Measurements from ENCODE around the gene ARHGEF2.

ARHGEF2 gene

GRCh38 chr1:155971910-155972809, 6.2 kb downstream of the ARHGEF2 start:
- H3F3A ChIP-seq (ENCODE audit: control insufficient read depth, insufficient read depth) = no peaks in the 10 kb centered on the region
- H3K4me1 ChIP-seq (ENCODE audit: control insufficient read depth, low read length) = peaks cover 71% of the 10 kb centered on the region
- peak overlapping the region; percentile 8 for H3K4me3 ChIP-seq (ENCODE audit: low read length)
- peaks cover 81% of the 10 kb centered on the region for H3K36me3 ChIP-seq (ENCODE audit: control insufficient read depth, low read length)
- H3K79me2 ChIP-seq (ENCODE audit: control insufficient read depth, low read length) = peaks cover 100% of the 10 kb centered on the region
- H3K27me3 ChIP-seq (ENCODE audit: control insufficient read depth, low read length) = no peaks in the 10 kb centered on the region
- H3K27ac ChIP-seq (ENCODE audit: low read depth, low read length) = no peak overlapping the region
- H4K20me1 ChIP-seq (ENCODE audit: control insufficient read depth, insufficient read depth, low read depth, low read length) = peaks cover 21% of the 10 kb centered on the region
- no peaks in the 10 kb centered on the region for H3K9me3 ChIP-seq (ENCODE audit: control insufficient read depth, insufficient read depth, low read length)
- TF ChIP-seq EZH2phosphoT487 (IDR thresholded peaks at IDR 0.05; ENCODE audit: borderline replicate concordance, low read length) (no peak), CTCF (IDR thresholded peaks at IDR 0.05; ENCODE audit: low read depth, low read length, poor library complexity, severe bottlenecking) (no peak)
- H3K9me2 ChIP-seq (replicated peaks; ENCODE audit: control insufficient read depth, low read length) = no peaks in the 10 kb centered on the region
- H3K4me2 ChIP-seq (ENCODE audit: low read length) = peak overlapping the region; percentile 35

GRCh38 chr1:155970531-155971167, 7.7 kb downstream of the ARHGEF2 start:
- Histone ChIP-seq H3K36me3 (ENCODE audit: control insufficient read depth, low read length) (peaks cover 87% of the 10 kb centered on the region), H3K4me1 (ENCODE audit: control insufficient read depth, low read length) (peaks cover 56% of the 10 kb centered on the region), H3K9me3 (ENCODE audit: control insufficient read depth, insufficient read depth, low read length) (no peaks in the 10 kb centered on the region), H3K4me3 (ENCODE audit: low read length) (peak overlapping the region; percentile 26), H3K9me2 (replicated peaks; ENCODE audit: control insufficient read depth, low read length) (no peaks in the 10 kb centered on the region), H3K4me2 (ENCODE audit: low read length) (peak overlapping the region; percentile 46), H3K27me3 (ENCODE audit: control insufficient read depth, low read length) (no peaks in the 10 kb centered on the region), H3K27ac (ENCODE audit: low read depth, low read length) (peak overlapping the region; percentile 44), H3K79me2 (ENCODE audit: control insufficient read depth, low read length) (peaks cover 88% of the 10 kb centered on the region), H4K20me1 (ENCODE audit: control insufficient read depth, insufficient read depth, low read depth, low read length) (peaks cover 17% of the 10 kb centered on the region), H3F3A (ENCODE audit: control insufficient read depth, insufficient read depth) (no peaks in the 10 kb centered on the region)
- TF ChIP-seq EZH2phosphoT487 (IDR thresholded peaks at IDR 0.05; ENCODE audit: borderline replicate concordance, low read length) (no peak), CTCF (IDR thresholded peaks at IDR 0.05; ENCODE audit: low read depth, low read length, poor library complexity, severe bottlenecking) (no peak)

GRCh38 chr1:155969377-155969791, 9.0 kb downstream of the ARHGEF2 start:
- Histone ChIP-seq H3K27ac (ENCODE audit: low read depth, low read length) (no peak overlapping the region), H3K27me3 (ENCODE audit: control insufficient read depth, low read length) (no peaks in the 10 kb centered on the region), H3F3A (ENCODE audit: control insufficient read depth, insufficient read depth) (no peaks in the 10 kb centered on the region), H3K9me3 (ENCODE audit: control insufficient read depth, insufficient read depth, low read length) (no peaks in the 10 kb centered on the region), H3K9me2 (replicated peaks; ENCODE audit: control insufficient read depth, low read length) (no peaks in the 10 kb centered on the region), H3K4me3 (ENCODE audit: low read length) (no peak overlapping the region), H3K36me3 (ENCODE audit: control insufficient read depth, low read length) (peaks cover 86% of the 10 kb centered on the region), H3K4me2 (ENCODE audit: low read length) (no peak overlapping the region), H3K4me1 (ENCODE audit: control insufficient read depth, low read length) (peaks cover 43% of the 10 kb centered on the region), H3K79me2 (ENCODE audit: control insufficient read depth, low read length) (peaks cover 75% of the 10 kb centered on the region), H4K20me1 (ENCODE audit: control insufficient read depth, insufficient read depth, low read depth, low read length) (peaks cover 4% of the 10 kb centered on the region; the same call in 1 of the 2 replicates)
- TF ChIP-seq EZH2phosphoT487 (IDR thresholded peaks at IDR 0.05; ENCODE audit: borderline replicate concordance, low read length) (no peak), CTCF (IDR thresholded peaks at IDR 0.05; ENCODE audit: low read depth, low read length, poor library complexity, severe bottlenecking) (no peak)
